ENCODE data around the gene RIIAD1. TPM values are rescaled to one million over a fixed set of nuclear protein-coding genes. Genes with fewer than 3 reads are reported as not detected.

The RIIAD1 gene
- total and polyA plus RNA-seq, 8 donors = 0.56 to 7.5 (median 0.68) TPM; not detected in 2

DNA sequence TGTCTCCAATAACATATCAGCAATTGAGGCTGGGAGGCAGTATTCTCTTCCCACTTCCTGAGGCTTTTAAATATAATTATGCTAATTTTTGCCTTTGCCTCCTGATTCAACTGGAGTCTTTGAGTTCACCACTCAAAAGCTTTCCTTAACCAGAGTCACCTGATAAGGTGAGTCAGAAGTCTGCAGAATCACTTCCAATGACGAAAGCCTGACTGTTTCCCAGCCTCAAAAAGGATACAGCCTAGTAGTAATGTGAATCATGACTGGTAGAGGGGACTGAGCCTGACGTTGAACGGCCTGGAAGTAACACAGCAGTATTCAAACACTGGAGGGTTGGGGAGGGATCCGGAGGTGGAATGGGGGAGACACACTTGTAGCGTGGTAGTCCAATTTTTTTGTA, 52.4 kb downstream of the RIIAD1 start:
- FAIRE-seq (no peak), DNase-seq (no peak), ATAC-seq (peak in 1 of 4 donors; percentile 27)
- intact Hi-C loops (cut with DNase I) = loop anchor here in 1 of 3 donors (10.0 kb wide), 1 partner anchor 51 kb away; no protein-coding TSS in a partner anchor
- TF ChIP-seq, protein P1, sequence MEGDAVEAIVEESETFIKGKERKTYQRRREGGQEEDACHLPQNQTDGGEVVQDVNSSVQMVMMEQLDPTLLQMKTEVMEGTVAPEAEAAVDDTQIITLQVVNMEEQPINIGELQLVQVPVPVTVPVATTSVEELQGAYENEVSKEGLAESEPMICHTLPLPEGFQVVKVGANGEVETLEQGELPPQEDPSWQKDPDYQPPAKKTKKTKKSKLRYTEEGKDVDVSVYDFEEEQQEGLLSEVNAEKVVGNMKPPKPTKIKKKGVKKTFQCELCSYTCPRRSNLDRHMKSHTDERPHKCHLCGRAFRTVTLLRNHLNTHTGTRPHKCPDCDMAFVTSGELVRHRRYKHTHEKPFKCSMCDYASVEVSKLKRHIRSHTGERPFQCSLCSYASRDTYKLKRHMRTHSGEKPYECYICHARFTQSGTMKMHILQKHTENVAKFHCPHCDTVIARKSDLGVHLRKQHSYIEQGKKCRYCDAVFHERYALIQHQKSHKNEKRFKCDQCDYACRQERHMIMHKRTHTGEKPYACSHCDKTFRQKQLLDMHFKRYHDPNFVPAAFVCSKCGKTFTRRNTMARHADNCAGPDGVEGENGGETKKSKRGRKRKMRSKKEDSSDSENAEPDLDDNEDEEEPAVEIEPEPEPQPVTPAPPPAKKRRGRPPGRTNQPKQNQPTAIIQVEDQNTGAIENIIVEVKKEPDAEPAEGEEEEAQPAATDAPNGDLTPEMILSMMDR (IDR thresholded peaks at IDR 0.05) = no peak
- H3K4me3 ChIP-seq = no peak overlapping the region
- no peaks in the 10 kb centered on the region for H3K27me3 ChIP-seq
- H3K9me3 ChIP-seq = no peaks in the 10 kb centered on the region
- H3K36me3 ChIP-seq = no peaks in the 10 kb centered on the region
- WGBS, 2 donors = 71 to 76% methylated on average over 5 of the region's 5 CpGs
- no peaks in the 10 kb centered on the region for H3K4me1 ChIP-seq
- no peak overlapping the region for H3K27ac ChIP-seq

DNA sequence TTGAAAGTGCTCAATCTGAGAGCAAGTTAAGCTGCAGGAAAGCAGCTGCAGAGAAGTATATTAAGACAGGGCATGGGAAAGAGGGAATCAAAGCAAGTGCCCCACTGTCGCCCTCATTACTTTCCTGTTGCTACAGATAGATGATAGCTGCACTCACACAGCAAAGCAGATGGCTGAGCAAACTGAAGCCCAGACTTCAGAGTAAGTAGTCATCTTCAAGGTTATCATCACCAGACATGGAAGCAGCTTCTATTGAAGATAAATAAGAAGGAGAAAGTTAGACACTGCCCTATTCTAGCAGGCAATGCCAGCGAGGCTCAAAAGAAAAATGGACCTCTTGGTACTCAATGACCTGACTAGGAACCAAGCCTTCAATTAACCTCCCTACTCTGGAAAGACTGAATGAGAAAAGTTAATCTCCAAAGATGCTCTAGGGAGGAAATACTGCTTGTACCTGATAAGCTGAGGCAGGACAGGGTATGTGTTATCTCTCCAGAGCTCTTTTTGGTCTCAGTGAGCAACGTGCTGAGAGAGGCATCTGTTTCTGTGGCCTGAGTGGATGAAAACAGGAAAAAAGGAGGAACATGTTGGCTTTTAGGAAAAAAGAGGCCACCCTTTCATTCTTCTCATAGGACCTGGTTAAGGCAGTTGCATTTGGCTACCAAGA, 53.1 kb downstream of the RIIAD1 start:
- H3K9me3 ChIP-seq = no peaks in the 10 kb centered on the region
- TF ChIP-seq, protein P1 (IDR thresholded peaks at IDR 0.05) = no peak
- no peak for FAIRE-seq
- no peaks in the 10 kb centered on the region for H3K27me3 ChIP-seq
- intact Hi-C loops (cut with DNase I) = loop anchor here in 1 of 3 donors (10.0 kb wide), 1 partner anchor 50 kb away; no protein-coding TSS in a partner anchor
- no peaks in the 10 kb centered on the region for H3K36me3 ChIP-seq
- no peak overlapping the region for H3K27ac ChIP-seq
- DNase-seq = no peak
- no peak overlapping the region for H3K4me3 ChIP-seq
- no peaks in the 10 kb centered on the region for H3K4me1 ChIP-seq
- WGBS, 2 donors = 67 to 78% methylated on average over 3 of the region's 3 CpGs
- ATAC-seq = no peak

- no peak for FAIRE-seq
- H3K4me3 ChIP-seq = no peak overlapping the region
- H3K4me1 ChIP-seq = no peaks in the 10 kb centered on the region
- intact Hi-C loops (cut with DNase I) = loop anchor here in 1 of 3 donors (10.0 kb wide), 1 partner anchor 49 kb away; no protein-coding TSS in a partner anchor
- no peaks in the 10 kb centered on the region for H3K9me3 ChIP-seq
- TF ChIP-seq, protein P1 (IDR thresholded peaks at IDR 0.05) = no peak
- WGBS, 2 donors = 85% methylated on average over 7 of the region's 7 CpGs
- no peak for DNase-seq
- no peak for ATAC-seq
- no peak overlapping the region for H3K27ac ChIP-seq
- no peaks in the 10 kb centered on the region for H3K27me3 ChIP-seq
- H3K36me3 ChIP-seq = no peaks in the 10 kb centered on the region
Observed at GRCh38 chr1:151775894-151776664, 54.8 kb downstream of the RIIAD1 start.

- 78 to 96% methylated on average over 3 of the region's 3 CpGs for WGBS, 2 donors
- Histone ChIP-seq H3K27ac (no peak overlapping the region), H3K27me3 (no peaks in the 10 kb centered on the region), H3K9me3 (no peaks in the 10 kb centered on the region), H3K4me1 (no peaks in the 10 kb centered on the region), H3K4me3 (no peak overlapping the region), H3K36me3 (no peaks in the 10 kb centered on the region)
- TF ChIP-seq, protein P1 (IDR thresholded peaks at IDR 0.05) = no peak
- intact Hi-C loops (cut with DNase I) = loop anchor here in 1 of 3 donors (10.0 kb wide), 1 partner anchor 48 kb away; no protein-coding TSS in a partner anchor
- FAIRE-seq (no peak), ATAC-seq (no peak), DNase-seq (no peak)
Observed at GRCh38 chr1:151776665-151777062, 55.3 kb downstream of the RIIAD1 start.
